Fibroblast of mammary gland (primary cell): ENCODE data around the gene RPL14.

Experiments used
- DNase-seq: peaks from one replicate; pipeline ENCODE4 v3.0.0-alpha.2; 2010; ENCODE audit warnings: low read depth
- H3K4me3 ChIP-seq: 2 replicates; pipeline ENCODE4 v1.5.1; 2011; ENCODE audit warnings: low read depth, mild to moderate bottlenecking, low read length, moderate library complexity; ENCODE audit not compliant: control insufficient read depth
- TF ChIP-seq, protein P1 (sequence below): conservative IDR thresholded peaks from 2 replicates; pipeline ENCODE4 v1.5.1; 2011; ENCODE audit warnings: low read depth, low read length, inconsistent platforms; ENCODE audit not compliant: control insufficient read depth, insufficient read depth

The RPL14 gene

DNA sequence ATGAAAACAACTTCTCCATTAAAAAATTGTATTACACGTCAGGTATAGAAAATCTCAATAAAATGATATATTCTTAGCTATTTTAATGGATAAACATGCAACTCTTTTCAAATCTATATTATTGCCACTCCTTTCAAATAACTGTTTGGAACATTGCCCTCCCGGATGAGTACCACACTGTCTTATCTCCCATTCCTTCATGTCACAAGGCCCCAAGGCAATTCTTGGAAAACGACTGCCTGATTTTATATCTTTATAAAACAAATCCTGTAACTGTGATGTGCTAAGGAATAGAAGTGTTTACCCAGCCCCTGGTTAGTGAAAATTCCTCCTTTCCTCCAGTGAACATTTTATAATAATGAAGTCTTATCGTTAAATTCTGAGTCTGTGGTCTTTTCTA, 13.6 kb downstream of the RPL14 start:
- TF ChIP-seq, protein P1, sequence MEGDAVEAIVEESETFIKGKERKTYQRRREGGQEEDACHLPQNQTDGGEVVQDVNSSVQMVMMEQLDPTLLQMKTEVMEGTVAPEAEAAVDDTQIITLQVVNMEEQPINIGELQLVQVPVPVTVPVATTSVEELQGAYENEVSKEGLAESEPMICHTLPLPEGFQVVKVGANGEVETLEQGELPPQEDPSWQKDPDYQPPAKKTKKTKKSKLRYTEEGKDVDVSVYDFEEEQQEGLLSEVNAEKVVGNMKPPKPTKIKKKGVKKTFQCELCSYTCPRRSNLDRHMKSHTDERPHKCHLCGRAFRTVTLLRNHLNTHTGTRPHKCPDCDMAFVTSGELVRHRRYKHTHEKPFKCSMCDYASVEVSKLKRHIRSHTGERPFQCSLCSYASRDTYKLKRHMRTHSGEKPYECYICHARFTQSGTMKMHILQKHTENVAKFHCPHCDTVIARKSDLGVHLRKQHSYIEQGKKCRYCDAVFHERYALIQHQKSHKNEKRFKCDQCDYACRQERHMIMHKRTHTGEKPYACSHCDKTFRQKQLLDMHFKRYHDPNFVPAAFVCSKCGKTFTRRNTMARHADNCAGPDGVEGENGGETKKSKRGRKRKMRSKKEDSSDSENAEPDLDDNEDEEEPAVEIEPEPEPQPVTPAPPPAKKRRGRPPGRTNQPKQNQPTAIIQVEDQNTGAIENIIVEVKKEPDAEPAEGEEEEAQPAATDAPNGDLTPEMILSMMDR: no peak
- DNase-seq: no peak
- no peak overlapping the region for H3K4me3 ChIP-seq

DNA sequence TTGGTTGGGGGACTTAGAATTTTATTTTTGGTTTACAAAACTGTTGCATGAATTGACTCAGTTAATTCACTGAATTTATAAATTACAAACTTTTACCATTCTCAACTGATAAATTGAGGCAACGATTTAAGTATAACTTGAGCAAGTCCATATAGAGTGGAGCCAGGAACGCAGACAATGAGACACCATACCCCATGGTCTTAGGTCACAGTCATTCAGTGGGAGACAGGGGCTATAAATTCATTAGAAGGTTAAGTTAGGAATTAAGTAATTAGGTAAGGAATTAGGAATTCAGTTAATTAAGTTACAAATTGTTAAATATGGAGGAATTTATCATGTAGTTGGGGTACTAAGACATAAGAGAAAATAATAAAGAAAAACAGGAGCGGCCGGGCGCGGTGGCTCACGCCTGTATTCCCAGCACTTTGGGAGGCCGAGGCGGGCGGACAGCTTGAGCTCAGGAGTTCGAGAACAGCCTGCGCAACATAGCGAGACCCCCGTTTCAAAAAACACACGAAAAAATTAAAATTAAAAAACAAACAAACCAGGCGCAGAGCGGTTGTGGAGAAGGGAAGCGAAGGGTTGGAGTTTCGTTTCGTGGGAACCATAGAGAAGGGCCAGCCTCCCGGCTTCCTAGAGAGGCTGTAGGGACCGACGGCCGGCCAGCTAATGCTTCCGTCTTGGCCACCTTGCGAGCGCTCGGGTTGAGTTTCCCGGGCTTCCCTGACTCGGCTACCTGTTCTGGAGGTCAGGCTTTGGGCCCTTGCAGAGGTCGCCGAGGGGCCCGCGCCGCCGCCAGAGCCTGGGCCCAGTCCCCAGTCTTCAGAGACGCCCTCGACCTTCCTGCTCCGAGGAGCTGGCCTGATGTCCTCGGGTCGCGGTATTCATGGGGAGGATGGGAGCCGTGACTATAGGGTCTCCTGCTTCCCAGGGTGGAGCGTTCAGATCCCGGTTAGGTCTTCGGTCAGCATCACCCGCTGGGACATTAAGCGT, 19.6 kb downstream of the RPL14 start, which contains the start of gene ZNF619:
ZNF619 (plus strand) TSS at position 645 of the 993 bp plus-strand sequence. CDS start 858 bp downstream, outside the sequence.
- peak within 1 kb of the TSS; percentile 85 for H3K4me3 ChIP-seq
- TF ChIP-seq, protein P1: no peak
- peak; percentile 71 for DNase-seq

DNA sequence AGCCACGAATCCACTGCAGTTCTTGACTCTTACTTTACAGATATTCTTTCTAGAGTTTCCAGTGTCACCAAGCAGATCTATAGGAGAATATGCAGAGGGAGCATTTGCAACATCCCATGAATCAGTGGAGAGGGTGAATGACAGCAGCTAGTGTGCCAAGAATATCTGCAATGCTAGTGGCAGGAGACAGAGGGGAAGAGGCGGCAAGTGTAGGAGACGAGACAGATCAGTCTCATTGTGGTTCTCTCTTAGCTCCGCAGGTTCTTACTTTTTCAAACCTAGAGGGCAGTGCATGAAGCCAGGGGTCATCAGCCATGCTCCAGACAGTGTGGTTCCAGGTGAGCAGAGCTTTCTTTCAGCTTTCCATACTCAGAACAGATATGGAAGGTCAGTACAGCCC, 20.5 kb downstream of the RPL14 start:
- peak overlapping the region; percentile 85 for H3K4me3 ChIP-seq
- DNase-seq: no peak
- TF ChIP-seq, protein P1: no peak

DNA sequence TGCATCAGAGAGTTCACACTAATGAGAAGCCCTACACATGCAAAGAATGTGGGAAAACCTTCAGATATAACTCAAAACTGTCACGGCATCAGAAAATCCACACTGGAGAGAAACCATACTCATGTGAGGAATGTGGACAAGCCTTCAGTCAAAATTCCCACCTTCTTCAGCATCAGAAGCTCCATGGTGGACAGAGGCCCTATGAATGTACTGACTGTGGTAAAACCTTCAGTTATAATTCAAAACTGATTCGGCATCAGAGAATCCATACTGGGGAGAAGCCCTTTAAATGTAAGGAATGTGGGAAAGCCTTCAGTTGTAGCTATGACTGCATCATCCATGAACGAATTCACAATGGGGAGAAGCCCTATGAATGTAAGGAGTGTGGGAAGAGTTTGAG, 30.0 kb downstream of the RPL14 start:
- TF ChIP-seq, protein P1: no peak
- no peak for DNase-seq
- no peak overlapping the region for H3K4me3 ChIP-seq

DNA sequence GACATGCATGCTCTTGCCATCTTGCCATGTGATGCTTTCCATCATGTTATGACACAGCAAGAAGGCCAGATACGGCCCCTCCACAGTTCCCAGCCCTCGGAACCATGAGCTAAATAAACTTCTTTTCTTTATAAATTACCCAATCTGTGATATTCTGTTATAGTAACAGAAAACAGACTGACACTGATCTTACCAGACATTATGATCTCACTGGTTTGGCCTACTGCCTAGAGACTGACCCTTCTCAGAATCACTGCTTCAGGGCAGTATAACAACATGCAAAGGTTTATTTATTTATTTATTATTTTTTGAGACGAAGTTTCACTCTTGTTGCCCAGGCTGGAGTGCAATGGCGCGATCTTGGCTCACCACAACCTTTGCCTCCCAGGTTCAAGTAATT, 33.8 kb downstream of the RPL14 start:
- peak; percentile 72 for DNase-seq
- no peak overlapping the region for H3K4me3 ChIP-seq
- TF ChIP-seq, protein P1: no peak

DNA sequence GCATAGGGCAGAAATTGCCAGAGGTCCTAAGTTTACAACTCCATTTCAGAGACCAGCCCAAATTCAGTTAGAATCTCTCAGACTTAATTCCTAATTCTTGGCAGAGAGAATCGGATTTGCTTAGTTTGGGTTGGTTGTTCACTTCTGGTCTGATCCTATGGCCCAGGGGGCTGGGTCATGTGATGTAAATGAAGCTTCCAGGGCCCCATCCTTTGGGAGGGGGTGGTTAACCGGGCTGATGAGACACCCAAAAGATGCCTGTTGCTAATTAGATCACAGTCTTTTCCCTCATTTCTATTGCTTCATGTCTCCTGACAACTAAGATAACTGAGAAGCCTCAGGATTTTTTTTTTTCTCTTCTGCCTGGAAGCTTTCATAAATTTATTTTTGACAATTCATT, 37.6 kb downstream of the RPL14 start:
- TF ChIP-seq, protein P1: no peak
- peak; percentile 50 for DNase-seq
- no peak overlapping the region for H3K4me3 ChIP-seq
